GM12878 (cell line): ENCODE data around the gene SLC2A1. TPM values are rescaled to one million over a fixed set of nuclear protein-coding genes. Genes with fewer than 3 reads are reported as not detected.

ENCODE experiments used
- JUND ChIP-seq: IDR thresholded peaks from 2 replicates; pipeline ENCODE4 v1.6.1; 2012; ENCODE audit warnings: low read depth, mild to moderate bottlenecking, low read length, improper control_type of control experiment, moderate library complexity
- YY1 ChIP-seq: IDR thresholded peaks from 2 replicates; pipeline ENCODE4 v1.6.1; 2011; ENCODE audit warnings: low read depth, mild to moderate bottlenecking, low read length
- ZNF217 ChIP-seq: fragments of 450-650 bp; IDR thresholded peaks from 2 replicates; pipeline ENCODE4 v1.6.1; 2017; ENCODE audit warnings: antibody characterized with exemption, mild to moderate bottlenecking
- polyA plus RNA-seq, 11 experiments: library from polyadenylated mRNA; depleted of rRNA in 4 of 11; unstranded in 6 of 11; stranded (reverse) in 5 of 11; fragments of >200 nt; fragmentation: Nextera tagmentation in 4 of 11; fragmentation: Illumina TruSeq in 1 of 11; extraction: Ambion mirVana in 4 of 11; extraction: Trizol in 1 of 11; gene quantifications; 1 replicate in 1 of 11; 2 replicates in 10 of 11; pipeline versions ENCODE4 v1.2.1 to v1.2.3, GENCODE V29; 2011 to 2016; ENCODE audit warnings: inconsistent platforms in 2 of 11, missing spikeins in 2 of 11, low read depth in 1 of 11
- total RNA-seq, 4 experiments: library from RNA; depleted of rRNA in 3 of 4; stranded (reverse); fragments of >200 nt in 3 of 4; fragmentation: Illumina TruSeq in 1 of 4; extraction: Trizol in 1 of 4; gene quantifications; 2 replicates each; pipeline versions ENCODE4 v1.2.1 to v1.2.3, GENCODE V29; 2013 to 2021
- TF ChIP-seq, protein P1 (sequence below): fragments of 450-650 bp; formaldehyde crosslinking; IDR thresholded peaks from 2 replicates; pipeline ENCODE4 v1.4.0; 2020; ENCODE audit warnings: mild to moderate bottlenecking, moderate library complexity
- TF ChIP-seq, protein P2 (sequence below): IDR thresholded peaks from 2 replicates; pipeline ENCODE4 v1.6.1; 2011; ENCODE audit warnings: low read depth, mild to moderate bottlenecking, low read length, moderate library complexity, borderline replicate concordance; ENCODE audit errors: extremely low read depth
- TF ChIP-seq, protein P3 (sequence below): fragments of 150-350 bp; IDR thresholded peaks from 2 replicates; pipeline ENCODE4 v1.6.1; 2016; ENCODE audit warnings: low read depth, low read length

The SLC2A1 gene
- total and polyA plus RNA-seq, 10 of the 15 experiments (the other 5 are each of a cell fraction or from before 2014, with no cell fraction given): 5.7 to 66.0 (median 44.2) TPM

DNA sequence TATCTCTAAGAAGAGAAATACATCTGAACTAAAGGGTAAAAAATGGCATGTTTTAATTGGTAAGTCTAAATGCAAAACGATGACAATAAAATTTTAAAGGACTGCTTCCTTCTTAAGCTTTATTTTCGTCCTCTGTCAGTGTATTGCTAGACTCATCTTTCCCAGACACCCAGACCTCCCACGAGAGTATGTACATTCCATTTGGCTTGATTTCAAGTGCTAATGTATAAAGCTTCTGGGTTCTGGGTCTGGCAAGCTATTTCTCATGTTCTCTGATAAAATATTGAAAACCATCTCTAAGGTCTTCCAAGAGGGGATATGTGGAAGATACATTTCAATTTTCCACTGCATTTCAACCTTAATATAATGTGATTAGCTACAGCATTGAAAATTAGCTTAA lies 24.6 kb upstream of the SLC2A1 start (continued):
- TF ChIP-seq, protein P1, sequence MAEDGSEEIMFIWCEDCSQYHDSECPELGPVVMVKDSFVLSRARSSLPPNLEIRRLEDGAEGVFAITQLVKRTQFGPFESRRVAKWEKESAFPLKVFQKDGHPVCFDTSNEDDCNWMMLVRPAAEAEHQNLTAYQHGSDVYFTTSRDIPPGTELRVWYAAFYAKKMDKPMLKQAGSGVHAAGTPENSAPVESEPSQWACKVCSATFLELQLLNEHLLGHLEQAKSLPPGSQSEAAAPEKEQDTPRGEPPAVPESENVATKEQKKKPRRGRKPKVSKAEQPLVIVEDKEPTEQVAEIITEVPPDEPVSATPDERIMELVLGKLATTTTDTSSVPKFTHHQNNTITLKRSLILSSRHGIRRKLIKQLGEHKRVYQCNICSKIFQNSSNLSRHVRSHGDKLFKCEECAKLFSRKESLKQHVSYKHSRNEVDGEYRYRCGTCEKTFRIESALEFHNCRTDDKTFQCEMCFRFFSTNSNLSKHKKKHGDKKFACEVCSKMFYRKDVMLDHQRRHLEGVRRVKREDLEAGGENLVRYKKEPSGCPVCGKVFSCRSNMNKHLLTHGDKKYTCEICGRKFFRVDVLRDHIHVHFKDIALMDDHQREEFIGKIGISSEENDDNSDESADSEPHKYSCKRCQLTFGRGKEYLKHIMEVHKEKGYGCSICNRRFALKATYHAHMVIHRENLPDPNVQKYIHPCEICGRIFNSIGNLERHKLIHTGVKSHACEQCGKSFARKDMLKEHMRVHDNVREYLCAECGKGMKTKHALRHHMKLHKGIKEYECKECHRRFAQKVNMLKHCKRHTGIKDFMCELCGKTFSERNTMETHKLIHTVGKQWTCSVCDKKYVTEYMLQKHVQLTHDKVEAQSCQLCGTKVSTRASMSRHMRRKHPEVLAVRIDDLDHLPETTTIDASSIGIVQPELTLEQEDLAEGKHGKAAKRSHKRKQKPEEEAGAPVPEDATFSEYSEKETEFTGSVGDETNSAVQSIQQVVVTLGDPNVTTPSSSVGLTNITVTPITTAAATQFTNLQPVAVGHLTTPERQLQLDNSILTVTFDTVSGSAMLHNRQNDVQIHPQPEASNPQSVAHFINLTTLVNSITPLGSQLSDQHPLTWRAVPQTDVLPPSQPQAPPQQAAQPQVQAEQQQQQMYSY (CRISPR knock-in tag): no peak
- TF ChIP-seq JUND: no peak
- no peak for TF ChIP-seq ZNF217
- TF ChIP-seq, protein P2, sequence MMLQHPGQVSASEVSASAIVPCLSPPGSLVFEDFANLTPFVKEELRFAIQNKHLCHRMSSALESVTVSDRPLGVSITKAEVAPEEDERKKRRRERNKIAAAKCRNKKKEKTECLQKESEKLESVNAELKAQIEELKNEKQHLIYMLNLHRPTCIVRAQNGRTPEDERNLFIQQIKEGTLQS: no peak
- TF ChIP-seq, protein P3, sequence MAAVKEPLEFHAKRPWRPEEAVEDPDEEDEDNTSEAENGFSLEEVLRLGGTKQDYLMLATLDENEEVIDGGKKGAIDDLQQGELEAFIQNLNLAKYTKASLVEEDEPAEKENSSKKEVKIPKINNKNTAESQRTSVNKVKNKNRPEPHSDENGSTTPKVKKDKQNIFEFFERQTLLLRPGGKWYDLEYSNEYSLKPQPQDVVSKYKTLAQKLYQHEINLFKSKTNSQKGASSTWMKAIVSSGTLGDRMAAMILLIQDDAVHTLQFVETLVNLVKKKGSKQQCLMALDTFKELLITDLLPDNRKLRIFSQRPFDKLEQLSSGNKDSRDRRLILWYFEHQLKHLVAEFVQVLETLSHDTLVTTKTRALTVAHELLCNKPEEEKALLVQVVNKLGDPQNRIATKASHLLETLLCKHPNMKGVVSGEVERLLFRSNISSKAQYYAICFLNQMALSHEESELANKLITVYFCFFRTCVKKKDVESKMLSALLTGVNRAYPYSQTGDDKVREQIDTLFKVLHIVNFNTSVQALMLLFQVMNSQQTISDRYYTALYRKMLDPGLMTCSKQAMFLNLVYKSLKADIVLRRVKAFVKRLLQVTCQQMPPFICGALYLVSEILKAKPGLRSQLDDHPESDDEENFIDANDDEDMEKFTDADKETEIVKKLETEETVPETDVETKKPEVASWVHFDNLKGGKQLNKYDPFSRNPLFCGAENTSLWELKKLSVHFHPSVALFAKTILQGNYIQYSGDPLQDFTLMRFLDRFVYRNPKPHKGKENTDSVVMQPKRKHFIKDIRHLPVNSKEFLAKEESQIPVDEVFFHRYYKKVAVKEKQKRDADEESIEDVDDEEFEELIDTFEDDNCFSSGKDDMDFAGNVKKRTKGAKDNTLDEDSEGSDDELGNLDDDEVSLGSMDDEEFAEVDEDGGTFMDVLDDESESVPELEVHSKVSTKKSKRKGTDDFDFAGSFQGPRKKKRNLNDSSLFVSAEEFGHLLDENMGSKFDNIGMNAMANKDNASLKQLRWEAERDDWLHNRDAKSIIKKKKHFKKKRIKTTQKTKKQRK: no peak
- no peak for TF ChIP-seq YY1
